HG03095 (cell line): ENCODE measurements around the gene TIE1.
"Not testable (repeated sequence)": the region's sequence is repeated elsewhere in the genome, so short reads cannot be mapped to it uniquely, and the experiment has no call there.

Experiments used
- ATAC-seq: cut with Tn5 transposase; IDR thresholded peaks from one replicate; pipeline ENCODE4 v1.9.1; 2021; ENCODE audit warnings: moderate library complexity; ENCODE audit not compliant: unreplicated experiment

Gene TIE1

GRCh38 chr1:43358746-43359693 is 58.2 kb downstream of the TIE1 start, which contains the start of gene CDC20:
CDC20 (plus strand) TSS chr1:43358981; CDS start chr1:43359216, 235 bp downstream.
- ATAC-seq, result peak; percentile 91

DNA sequence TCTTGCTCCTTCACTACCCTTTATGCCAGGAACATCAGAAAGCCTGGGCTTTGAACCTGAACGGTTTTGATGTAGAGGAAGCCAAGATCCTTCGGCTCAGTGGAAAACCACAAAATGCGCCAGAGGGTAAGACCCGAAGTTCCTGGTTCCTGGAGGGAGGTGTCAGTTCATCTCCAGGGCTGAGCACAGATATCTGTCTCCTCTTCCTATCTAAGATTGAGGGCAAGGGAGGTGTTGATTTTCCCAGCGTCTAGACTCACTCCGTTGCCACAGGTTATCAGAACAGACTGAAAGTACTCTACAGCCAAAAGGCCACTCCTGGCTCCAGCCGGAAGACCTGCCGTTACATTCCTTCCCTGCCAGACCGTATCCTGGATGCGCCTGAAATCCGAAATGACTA is 58.9 kb downstream of the TIE1 start:
- ATAC-seq, result no peak

DNA sequence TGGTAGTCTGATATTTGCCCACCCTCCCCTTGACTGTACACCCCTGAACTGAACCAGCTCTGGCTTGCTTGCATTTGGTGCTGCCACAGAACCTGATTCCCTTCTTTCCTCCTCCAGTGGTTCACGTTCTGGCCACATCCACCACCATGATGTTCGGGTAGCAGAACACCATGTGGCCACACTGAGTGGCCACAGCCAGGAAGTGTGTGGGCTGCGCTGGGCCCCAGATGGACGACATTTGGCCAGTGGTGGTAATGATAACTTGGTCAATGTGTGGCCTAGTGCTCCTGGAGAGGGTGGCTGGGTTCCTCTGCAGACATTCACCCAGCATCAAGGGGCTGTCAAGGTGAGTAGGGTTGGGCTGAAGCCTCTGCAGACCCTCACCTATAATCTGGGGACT is 59.8 kb downstream of the TIE1 start:
- no peak for ATAC-seq

DNA sequence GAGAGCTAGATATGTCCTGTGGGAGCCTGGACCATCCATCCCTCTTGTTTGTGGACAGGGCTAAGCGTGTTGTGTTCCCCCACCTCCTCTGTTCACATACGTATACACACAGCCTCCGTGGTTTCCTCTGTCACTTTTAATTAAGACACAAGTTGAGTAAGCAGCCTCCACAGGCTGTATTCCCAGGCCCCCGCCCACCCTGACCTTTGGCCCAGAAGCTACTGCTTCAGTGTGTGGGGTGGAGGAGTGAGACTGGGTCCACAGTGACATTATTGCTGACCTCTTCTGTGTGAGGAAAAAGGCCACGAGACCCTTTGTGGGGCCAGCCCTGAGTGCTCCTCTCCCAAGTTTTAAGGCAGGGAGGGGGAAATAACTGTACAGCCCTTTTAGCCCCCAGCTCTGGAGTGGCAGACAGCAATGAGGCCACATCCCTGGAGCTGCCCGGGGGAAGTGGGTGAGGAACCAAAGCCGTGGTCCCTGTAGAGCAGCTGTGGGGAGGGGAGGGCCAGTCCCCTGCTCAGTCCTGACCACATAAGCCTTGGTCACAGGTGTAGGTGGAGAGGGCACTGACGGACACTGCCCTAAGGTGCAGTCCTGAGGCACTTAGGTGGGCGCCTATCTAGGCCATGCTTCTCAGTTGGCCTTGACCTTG is 62.6 kb downstream of the TIE1 start:
- ATAC-seq, result no peak

- no peak for ATAC-seq
Observed at GRCh38 chr1:43363935-43364525, 63.2 kb downstream of the TIE1 start.

- no peak for ATAC-seq
Observed at GRCh38 chr1:43365678-43366077, 64.9 kb downstream of the TIE1 start.

DNA sequence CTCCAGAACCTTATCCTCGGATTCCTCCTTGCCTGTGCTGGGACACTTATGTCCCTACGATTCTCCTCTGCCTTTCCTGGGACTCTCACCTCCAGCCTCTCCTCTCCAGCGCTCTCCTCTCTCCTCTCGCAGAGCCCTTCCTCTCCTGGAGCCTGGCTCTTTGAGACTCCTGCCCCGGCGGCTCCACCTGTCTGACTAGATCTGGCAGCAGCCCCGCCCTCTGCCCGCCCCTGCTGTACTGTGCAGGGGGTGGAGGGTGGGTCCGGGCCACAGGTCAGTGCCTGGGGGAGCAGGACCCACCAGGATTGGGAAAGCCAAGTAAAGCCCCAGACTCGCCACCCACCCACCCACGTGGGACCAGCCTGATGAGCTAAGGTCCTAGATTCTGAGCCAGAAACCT is 65.4 kb downstream of the TIE1 start:
- ATAC-seq, result no peak

DNA sequence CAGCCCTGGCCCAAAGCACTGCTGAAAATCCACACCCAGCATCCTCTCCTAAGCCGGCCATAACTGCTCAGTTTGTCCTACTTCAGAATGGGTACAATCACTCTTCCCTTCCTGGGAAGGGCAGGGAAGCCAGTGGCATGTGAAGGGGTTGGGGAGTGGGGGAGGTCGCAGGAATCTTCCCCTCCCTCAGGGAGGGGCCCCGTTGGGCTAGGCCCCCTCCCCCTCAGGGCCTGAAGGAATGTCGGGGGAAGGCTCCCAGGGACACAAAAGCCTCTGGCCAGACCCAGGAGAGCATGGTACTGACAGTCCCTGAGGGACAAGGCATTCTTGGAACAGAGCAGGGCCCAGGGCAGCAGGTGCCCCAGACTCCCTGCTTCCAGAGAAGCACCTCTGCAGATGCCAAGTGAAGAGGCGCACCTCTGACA is 65.8 kb downstream of the TIE1 start:
- no peak for ATAC-seq

- ATAC-seq, result peak; percentile 29
Observed at GRCh38 chr1:43367026-43367903, 66.5 kb downstream of the TIE1 start.

DNA sequence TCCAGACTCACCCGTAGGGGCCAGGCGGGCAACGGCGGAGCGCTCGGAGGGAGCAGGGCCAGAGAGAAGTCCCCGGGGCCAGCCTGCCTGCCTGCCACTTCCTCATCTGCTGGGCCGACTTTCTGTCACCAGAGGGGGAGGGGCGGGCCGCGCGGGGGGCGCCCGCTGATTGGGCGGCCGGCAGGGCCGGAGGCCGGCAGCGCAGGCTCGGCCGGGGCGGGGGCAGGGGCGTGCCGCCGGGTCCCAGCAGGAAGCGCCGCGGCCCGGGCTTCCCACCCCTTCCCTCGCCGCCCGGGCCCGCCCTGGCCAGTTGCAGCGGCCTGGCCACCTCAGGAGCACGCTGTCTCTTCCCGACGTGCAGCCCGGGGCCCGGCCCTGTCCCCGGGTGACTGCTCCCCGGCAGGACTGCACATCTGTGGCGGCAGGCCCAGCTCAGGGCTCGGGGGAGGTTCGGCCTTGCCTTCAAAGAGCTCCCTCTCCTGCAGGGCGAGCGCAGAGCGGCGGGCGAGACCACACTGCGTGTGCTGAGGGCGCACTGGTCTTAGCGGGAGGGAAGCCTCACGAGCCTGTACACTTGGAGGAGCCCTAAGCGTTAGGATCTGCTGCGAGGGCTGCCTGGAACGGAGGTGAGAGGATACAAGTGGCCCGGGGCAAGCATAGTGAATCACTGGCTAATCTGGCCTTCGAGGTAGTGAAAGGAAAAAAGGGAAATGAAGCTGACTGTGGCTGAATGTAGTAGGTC is 67.3 kb downstream of the TIE1 start, which contains the start of gene ELOVL1:
Gene ELOVL1, minus strand, starts transcription at position 108 of the 742 bp plus-strand sequence. CDS start 2,402 bp downstream, outside the sequence.
- ATAC-seq, result peak; percentile 65

DNA sequence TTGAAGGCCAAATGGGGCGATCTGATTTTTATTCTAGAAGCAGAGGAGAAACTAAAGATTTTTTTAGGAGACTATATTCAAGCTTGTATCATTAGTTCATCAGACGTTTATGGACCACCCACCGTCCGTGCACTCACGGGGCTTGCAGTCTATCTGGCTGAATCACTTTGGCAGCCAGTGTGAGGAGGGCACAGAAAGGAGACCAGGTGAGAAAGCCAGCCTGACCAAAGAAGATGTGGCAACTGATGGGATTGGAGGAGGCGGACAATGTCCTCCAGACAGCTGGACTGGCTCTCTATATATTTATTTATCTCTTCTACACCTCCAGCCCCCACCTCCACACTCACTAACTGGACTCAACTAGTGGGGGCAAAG is 67.9 kb downstream of the TIE1 start:
- no peak for ATAC-seq

DNA sequence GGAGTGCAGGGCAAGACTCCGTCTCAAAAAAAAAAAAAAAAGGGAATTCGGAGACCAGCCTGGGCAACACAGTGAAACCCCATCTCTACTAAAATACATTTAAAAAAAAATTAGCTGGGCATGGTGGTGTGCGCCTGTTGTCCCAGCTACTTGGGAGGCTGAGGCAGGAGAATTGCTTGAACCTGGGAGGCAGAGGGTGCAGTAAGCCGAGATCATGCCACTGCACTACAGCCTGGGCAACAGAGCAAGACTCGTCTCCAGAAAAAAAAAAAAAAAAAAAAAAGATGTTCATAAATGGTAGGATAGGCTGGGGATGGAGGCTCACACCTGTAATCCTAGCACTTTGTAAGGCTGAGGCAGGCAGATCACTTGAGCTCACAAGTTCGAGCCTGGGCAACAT is 69.0 kb downstream of the TIE1 start:
- ATAC-seq, result not testable (repeated sequence)

GRCh38 chr1:43370564-43370963 is 69.8 kb downstream of the TIE1 start:
- ATAC-seq, result no peak

DNA sequence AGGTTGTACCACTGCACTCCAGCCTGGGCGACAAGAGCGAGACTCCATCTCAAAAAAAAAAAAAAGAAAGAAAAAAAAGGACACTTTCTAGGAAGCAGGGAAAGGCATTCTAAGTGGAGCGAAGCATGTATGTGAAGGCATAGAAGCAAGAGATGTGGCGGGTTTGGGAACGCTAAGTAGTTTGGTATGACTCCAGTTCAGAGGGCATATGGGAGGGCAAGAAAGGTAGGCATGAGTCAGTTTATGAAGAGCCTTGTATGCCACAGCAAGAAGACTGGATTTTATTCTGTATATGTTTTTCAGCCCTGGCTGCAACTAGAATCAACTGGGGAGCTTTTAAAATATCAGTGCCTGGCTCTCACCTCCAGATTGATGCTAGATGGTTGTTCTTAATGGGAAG is 71.4 kb downstream of the TIE1 start:
- no peak for ATAC-seq
